Fibroblast of villous mesenchyme (primary cell): ENCODE data around the gene SNCAIP. TPM values are rescaled to one million over a fixed set of nuclear protein-coding genes. Genes with fewer than 3 reads are reported as not detected.

Experiments used
- DNase-seq: peaks from one replicate; pipeline ENCODE4 v3.0.0-alpha.2; 2010; ENCODE audit warnings: low read depth
- H3K4me3 ChIP-seq: 2 replicates; pipeline ENCODE4 v1.5.1; 2011; ENCODE audit warnings: low read depth, mild to moderate bottlenecking, low read length
- total RNA-seq: library from RNA; depleted of rRNA; stranded (reverse); fragments of >200 nt; gene quantifications from 2 replicates; pipeline ENCODE4 v1.2.3, GENCODE V29; 2012
- TF ChIP-seq, protein P1 (sequence below): IDR thresholded peaks from 2 replicates; pipeline ENCODE4 v1.5.1; 2012; ENCODE audit warnings: low read depth, mild to moderate bottlenecking, low read length; ENCODE audit not compliant: insufficient read depth

SNCAIP gene
- total RNA-seq, 1 donor = 19.0 TPM

DNA sequence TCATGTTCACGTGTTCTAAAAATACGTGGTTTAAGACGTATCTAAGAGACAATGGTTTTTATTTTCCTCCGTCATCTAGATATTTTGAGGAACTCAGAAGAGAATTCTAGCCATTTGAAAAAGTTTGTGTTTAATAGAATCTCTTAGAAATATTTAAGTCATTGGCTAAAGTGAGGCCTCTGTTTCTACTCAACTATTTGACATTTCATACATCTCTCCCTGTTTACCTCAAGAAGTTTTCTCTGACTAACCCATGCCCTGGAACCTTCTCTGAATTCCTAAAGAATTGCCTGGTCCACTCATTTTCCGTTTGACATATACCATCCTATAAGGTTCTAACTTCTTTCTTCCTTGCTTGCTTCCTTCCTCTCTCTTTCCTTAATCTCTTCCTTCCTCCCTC lies 178.7 kb downstream of the SNCAIP start:
- no peak for DNase-seq
- TF ChIP-seq, protein P1, sequence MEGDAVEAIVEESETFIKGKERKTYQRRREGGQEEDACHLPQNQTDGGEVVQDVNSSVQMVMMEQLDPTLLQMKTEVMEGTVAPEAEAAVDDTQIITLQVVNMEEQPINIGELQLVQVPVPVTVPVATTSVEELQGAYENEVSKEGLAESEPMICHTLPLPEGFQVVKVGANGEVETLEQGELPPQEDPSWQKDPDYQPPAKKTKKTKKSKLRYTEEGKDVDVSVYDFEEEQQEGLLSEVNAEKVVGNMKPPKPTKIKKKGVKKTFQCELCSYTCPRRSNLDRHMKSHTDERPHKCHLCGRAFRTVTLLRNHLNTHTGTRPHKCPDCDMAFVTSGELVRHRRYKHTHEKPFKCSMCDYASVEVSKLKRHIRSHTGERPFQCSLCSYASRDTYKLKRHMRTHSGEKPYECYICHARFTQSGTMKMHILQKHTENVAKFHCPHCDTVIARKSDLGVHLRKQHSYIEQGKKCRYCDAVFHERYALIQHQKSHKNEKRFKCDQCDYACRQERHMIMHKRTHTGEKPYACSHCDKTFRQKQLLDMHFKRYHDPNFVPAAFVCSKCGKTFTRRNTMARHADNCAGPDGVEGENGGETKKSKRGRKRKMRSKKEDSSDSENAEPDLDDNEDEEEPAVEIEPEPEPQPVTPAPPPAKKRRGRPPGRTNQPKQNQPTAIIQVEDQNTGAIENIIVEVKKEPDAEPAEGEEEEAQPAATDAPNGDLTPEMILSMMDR = no peak
- H3K4me3 ChIP-seq = no peak overlapping the region

DNA sequence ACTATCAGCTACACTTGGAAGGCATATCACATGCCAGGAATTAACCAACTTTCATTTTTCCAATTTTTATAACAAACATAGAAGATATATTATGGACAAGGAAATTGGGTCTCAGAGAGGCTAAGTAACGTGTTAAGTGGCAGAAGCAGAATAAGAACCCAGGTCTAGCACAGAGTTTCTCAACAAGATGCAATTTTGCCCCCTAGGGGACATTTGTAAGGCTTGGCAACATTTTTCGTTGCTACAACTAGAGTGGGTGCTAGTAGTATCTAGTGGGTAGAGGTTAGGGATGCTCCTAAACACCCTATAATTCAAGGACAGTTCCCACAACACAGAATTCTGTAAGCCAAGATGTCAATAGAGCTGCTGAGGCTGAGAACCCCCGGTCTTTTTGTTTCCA lies 180.6 kb downstream of the SNCAIP start:
- TF ChIP-seq, protein P1 = peak; percentile 50
- no peak overlapping the region for H3K4me3 ChIP-seq
- DNase-seq = peak; percentile 19

DNA sequence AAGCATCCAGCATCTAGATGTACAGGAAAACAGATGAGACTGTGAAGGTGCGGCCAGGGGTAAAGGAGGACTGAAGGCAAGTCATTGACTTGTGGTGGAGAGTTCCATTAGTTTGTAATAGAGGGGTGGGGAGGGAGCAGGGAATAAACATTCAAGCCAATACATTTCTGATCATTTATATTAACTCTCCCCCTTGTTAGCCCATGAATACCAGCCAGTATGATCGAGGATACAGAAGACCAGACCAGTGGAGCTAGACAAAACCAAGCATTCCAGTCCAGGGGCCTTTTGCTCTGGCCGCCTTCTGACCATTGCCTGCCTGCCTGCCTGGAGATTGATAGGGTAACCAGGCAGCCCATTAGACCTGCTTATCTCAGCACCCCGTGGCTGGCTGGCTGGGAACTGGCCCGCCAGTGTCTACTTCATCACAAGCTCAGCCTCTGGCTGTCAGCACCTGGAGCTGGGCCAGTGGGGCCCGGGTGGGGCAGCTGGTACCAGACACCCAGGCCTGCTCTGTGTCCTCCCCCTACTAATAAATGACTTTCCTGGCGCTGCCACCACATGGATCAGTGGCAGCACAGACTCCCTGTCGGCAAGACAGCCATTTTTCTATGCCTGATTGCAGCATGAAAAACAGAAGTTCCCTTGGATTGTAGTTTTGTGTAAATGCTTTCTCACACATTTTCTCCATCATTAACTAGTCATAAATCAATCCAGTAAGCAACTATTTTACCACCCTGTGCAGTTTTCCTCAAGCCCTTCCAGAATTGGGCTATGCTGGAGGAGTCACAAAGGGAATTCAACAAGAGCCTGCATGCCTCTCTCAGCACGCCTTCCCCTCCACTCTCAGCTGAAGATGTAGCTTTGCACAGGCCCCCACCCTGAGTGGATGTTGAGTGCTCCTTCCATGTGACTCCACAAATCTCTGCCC lies 181.3 kb downstream of the SNCAIP start:
- no peak for DNase-seq

DNA sequence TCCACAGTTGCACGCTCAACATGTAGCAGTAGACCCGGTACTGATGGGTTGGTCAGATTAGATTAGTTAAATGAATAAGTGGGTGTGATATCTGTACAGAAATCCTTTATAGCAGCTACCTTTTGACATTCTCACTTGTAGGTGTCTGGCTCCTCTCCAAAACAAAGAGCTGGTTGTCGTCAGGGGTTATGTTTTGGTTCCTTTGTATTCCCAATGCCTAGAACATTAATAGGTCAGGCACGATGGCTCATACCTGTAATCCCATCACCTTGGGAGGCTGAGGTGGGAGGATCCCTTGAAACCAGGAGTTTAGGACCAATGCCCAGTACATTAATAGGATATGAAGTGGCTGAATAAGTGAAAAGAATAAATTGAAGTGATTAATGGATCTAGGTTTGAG lies 182.1 kb downstream of the SNCAIP start:
- no peak overlapping the region for H3K4me3 ChIP-seq
- no peak for DNase-seq
- TF ChIP-seq, protein P1 = no peak

More for the DNA sequence above, 181.3 kb downstream of the SNCAIP start:
- no peak overlapping the region for H3K4me3 ChIP-seq
- TF ChIP-seq, protein P1 = no peak

DNA sequence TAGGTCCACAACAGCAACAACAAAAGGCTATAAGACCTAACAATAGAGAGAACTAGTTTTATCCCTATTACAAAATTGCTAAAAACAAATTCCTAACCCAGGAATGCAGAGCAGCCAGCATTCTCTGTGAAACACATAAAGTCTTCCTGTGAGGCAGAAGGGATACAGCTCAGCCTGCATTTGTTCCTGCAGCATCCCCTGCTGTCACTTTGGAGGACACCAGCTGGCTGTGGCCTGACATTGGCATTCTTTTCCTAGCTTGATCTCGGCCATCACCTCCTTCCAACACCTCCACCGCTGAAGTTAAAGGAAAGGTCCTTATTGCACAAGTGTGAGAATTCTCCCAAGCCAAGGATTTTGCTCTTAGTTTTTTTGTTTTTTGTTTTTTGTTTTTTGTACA lies 186.1 kb downstream of the SNCAIP start:
- DNase-seq = peak; percentile 27
- no peak overlapping the region for H3K4me3 ChIP-seq
- TF ChIP-seq, protein P1 = peak; percentile 44

DNA sequence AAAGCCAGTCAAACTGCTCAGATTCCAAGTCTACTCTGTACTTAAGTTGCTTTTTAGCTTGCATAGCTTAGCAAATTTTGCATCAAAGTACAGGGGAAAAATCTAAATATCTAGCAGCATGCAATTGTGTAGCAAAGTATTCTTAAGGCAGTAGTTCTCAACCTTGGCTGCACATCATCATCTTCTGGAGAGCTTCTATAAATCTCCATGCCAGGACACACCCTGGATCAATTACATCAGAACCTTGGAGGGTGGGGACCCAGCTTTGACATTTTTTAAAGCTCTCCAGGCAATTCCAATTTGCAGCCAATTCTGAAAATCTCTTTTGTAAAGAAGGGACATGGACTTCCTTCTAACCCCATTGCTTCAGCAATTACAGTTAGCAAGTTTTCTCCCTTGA lies 187.5 kb downstream of the SNCAIP start:
- H3K4me3 ChIP-seq = no peak overlapping the region
- no peak for DNase-seq
- TF ChIP-seq, protein P1 = no peak
